K562 (cell line): Measurements from ENCODE around the gene HOXB5. TPM values are rescaled to one million over a fixed set of nuclear protein-coding genes. Genes with fewer than 3 reads are reported as not detected.

ENCODE experiments used
- FOXM1 ChIP-seq, 2 experiments: fragments of 450-650 bp in 1 of 2; sonication (generic) in 1 of 2; formaldehyde crosslinking in 1 of 2; IDR thresholded peaks; 2 replicates each; pipeline versions ENCODE4 v1.6.1 to v1.9.0; 2017 to 2022; ENCODE audit warnings: low read depth in 2 of 2, mild to moderate bottlenecking in 2 of 2, missing genetic modification reagents in 1 of 2, moderate library complexity in 1 of 2
- MAFK ChIP-seq: IDR thresholded peaks from 2 replicates; pipeline ENCODE4 v1.6.1; 2011; ENCODE audit warnings: low read length, improper control_type of control experiment
- NFYB ChIP-seq: IDR thresholded peaks from 2 replicates; pipeline ENCODE4 v1.6.1; 2011; ENCODE audit warnings: mild to moderate bottlenecking, moderate library complexity; ENCODE audit not compliant: insufficient read length; ENCODE audit errors: extremely low read depth
- POLR3A ChIP-seq: IDR thresholded peaks from 2 replicates; pipeline ENCODE4 v1.6.1; 2011; ENCODE audit warnings: borderline replicate concordance, mild to moderate bottlenecking, moderate library complexity; ENCODE audit not compliant: insufficient read length, insufficient read depth; ENCODE audit errors: extremely low read depth
- PYGO2 ChIP-seq: fragments of 450-650 bp; IDR thresholded peaks from 2 replicates; pipeline ENCODE4 v1.6.1; 2016; ENCODE audit warnings: mild to moderate bottlenecking, missing genetic modification characterization, moderate library complexity, missing compliant biosample characterization
- ZNF695 ChIP-seq: fragments of 450-650 bp; formaldehyde crosslinking; IDR thresholded peaks from 2 replicates; pipeline ENCODE4 v1.4.0; 2020; ENCODE audit warnings: mild to moderate bottlenecking, moderate library complexity
- polyA plus RNA-seq, 8 experiments: library from polyadenylated mRNA; depleted of rRNA in 4 of 8; stranded (reverse) in 5 of 8; unstranded in 3 of 8; fragments of >200 nt; fragmentation: Nextera tagmentation in 2 of 8; fragmentation: Illumina TruSeq in 1 of 8; extraction: Ambion mirVana in 2 of 8; extraction: Trizol in 1 of 8; gene quantifications; 2 replicates each; pipeline versions ENCODE4 v1.2.1 to v1.2.3, GENCODE V29; 2011 to 2014; ENCODE audit warnings: inconsistent platforms in 1 of 8, missing spikeins in 1 of 8
- total RNA-seq, 7 experiments: library from RNA; depleted of rRNA in 6 of 7; stranded (reverse); fragments of >200 nt in 6 of 7; fragmentation: Illumina TruSeq in 2 of 7; extraction: Trizol in 2 of 7; gene quantifications; 2 replicates each; pipeline versions ENCODE4 v1.2.1 to v1.2.3, GENCODE V29; 2011 to 2021; ENCODE audit warnings: low replicate concordance in 1 of 7
- TF ChIP-seq, protein P1 (sequence below): IDR thresholded peaks from 3 replicates; pipeline ENCODE4 v1.6.1; 2011; ENCODE audit warnings: borderline replicate concordance, mild to moderate bottlenecking; ENCODE audit not compliant: insufficient read length, insufficient read depth
- TF ChIP-seq, protein P2 (sequence below): conservative IDR thresholded peaks from 2 replicates; pipeline ENCODE4 v1.6.1; 2011; ENCODE audit warnings: low read depth, mild to moderate bottlenecking, low read length; ENCODE audit not compliant: control insufficient read depth
- TF ChIP-seq, protein P3 (sequence below): IDR thresholded peaks from 2 replicates; pipeline ENCODE4 v1.6.1; 2011; ENCODE audit warnings: borderline replicate concordance, low read depth, mild to moderate bottlenecking, moderate library complexity, low read length; ENCODE audit not compliant: insufficient read depth, poor library complexity, severe bottlenecking
- TF ChIP-seq, protein P4 (sequence below), 2 experiments: fragments of 450-650 bp; IDR thresholded peaks; 2 replicates each; pipeline ENCODE4 v1.6.1; 2016; ENCODE audit warnings: mild to moderate bottlenecking in 2 of 2, borderline replicate concordance in 1 of 2, low read depth in 1 of 2, moderate library complexity in 1 of 2

HOXB5 gene
- total and polyA plus RNA-seq, 9 of the 15 experiments (the other 6 are each of a cell fraction or from before 2014, with no cell fraction given): 0.24 to 2.7 (median 0.65) TPM

DNA sequence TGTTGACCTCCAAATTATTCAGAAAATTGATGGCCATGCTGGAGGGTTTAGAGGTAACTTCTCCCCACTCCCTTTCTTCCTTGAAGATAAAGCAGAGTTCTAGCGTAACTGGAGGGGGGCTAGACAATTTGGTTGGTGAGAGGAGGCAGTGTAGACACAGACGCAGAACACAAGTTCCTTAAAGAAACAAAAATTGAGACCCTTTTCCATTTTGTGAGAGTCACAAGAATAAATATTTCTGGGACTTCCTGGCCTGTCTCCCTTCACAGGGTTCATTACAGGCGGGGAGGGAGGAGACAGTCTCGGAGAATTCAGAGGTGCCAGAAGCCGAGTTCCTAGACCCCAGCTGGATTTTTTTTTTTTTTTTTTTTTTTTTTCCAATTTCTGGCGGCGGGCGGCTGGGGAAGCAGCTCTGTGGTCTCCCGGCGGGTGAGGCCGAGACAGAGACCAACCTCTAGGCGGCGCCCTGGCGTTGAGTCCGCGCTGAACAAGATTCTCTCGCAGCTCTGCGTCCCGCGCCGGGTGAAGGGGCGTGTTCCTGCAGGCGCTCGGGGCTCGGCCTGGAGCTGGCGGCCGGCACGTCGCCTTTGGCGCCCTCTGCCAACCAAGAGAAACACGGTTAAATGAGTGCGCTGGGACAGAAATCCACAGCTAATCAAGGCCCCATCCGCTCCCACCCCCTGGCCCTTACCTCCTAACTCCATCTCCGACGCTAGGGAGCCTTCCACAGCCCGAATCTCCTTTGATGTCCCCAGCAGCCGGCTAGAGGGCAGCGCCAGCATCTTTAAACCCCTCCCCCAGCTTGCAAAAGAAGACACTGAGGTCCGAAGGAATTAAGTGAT is 42.8 kb upstream of the HOXB5 start (continued):
- no peak for TF ChIP-seq ZNF695
- TF ChIP-seq, protein P1, sequence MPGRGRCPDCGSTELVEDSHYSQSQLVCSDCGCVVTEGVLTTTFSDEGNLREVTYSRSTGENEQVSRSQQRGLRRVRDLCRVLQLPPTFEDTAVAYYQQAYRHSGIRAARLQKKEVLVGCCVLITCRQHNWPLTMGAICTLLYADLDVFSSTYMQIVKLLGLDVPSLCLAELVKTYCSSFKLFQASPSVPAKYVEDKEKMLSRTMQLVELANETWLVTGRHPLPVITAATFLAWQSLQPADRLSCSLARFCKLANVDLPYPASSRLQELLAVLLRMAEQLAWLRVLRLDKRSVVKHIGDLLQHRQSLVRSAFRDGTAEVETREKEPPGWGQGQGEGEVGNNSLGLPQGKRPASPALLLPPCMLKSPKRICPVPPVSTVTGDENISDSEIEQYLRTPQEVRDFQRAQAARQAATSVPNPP: no peak
- TF ChIP-seq, protein P2, sequence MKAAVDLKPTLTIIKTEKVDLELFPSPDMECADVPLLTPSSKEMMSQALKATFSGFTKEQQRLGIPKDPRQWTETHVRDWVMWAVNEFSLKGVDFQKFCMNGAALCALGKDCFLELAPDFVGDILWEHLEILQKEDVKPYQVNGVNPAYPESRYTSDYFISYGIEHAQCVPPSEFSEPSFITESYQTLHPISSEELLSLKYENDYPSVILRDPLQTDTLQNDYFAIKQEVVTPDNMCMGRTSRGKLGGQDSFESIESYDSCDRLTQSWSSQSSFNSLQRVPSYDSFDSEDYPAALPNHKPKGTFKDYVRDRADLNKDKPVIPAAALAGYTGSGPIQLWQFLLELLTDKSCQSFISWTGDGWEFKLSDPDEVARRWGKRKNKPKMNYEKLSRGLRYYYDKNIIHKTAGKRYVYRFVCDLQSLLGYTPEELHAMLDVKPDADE: no peak
- no peak for TF ChIP-seq MAFK
- TF ChIP-seq, protein P3, sequence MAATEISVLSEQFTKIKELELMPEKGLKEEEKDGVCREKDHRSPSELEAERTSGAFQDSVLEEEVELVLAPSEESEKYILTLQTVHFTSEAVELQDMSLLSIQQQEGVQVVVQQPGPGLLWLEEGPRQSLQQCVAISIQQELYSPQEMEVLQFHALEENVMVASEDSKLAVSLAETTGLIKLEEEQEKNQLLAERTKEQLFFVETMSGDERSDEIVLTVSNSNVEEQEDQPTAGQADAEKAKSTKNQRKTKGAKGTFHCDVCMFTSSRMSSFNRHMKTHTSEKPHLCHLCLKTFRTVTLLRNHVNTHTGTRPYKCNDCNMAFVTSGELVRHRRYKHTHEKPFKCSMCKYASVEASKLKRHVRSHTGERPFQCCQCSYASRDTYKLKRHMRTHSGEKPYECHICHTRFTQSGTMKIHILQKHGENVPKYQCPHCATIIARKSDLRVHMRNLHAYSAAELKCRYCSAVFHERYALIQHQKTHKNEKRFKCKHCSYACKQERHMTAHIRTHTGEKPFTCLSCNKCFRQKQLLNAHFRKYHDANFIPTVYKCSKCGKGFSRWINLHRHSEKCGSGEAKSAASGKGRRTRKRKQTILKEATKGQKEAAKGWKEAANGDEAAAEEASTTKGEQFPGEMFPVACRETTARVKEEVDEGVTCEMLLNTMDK: peak; percentile 79
- no peak for TF ChIP-seq POLR3A
- TF ChIP-seq, protein P4, sequence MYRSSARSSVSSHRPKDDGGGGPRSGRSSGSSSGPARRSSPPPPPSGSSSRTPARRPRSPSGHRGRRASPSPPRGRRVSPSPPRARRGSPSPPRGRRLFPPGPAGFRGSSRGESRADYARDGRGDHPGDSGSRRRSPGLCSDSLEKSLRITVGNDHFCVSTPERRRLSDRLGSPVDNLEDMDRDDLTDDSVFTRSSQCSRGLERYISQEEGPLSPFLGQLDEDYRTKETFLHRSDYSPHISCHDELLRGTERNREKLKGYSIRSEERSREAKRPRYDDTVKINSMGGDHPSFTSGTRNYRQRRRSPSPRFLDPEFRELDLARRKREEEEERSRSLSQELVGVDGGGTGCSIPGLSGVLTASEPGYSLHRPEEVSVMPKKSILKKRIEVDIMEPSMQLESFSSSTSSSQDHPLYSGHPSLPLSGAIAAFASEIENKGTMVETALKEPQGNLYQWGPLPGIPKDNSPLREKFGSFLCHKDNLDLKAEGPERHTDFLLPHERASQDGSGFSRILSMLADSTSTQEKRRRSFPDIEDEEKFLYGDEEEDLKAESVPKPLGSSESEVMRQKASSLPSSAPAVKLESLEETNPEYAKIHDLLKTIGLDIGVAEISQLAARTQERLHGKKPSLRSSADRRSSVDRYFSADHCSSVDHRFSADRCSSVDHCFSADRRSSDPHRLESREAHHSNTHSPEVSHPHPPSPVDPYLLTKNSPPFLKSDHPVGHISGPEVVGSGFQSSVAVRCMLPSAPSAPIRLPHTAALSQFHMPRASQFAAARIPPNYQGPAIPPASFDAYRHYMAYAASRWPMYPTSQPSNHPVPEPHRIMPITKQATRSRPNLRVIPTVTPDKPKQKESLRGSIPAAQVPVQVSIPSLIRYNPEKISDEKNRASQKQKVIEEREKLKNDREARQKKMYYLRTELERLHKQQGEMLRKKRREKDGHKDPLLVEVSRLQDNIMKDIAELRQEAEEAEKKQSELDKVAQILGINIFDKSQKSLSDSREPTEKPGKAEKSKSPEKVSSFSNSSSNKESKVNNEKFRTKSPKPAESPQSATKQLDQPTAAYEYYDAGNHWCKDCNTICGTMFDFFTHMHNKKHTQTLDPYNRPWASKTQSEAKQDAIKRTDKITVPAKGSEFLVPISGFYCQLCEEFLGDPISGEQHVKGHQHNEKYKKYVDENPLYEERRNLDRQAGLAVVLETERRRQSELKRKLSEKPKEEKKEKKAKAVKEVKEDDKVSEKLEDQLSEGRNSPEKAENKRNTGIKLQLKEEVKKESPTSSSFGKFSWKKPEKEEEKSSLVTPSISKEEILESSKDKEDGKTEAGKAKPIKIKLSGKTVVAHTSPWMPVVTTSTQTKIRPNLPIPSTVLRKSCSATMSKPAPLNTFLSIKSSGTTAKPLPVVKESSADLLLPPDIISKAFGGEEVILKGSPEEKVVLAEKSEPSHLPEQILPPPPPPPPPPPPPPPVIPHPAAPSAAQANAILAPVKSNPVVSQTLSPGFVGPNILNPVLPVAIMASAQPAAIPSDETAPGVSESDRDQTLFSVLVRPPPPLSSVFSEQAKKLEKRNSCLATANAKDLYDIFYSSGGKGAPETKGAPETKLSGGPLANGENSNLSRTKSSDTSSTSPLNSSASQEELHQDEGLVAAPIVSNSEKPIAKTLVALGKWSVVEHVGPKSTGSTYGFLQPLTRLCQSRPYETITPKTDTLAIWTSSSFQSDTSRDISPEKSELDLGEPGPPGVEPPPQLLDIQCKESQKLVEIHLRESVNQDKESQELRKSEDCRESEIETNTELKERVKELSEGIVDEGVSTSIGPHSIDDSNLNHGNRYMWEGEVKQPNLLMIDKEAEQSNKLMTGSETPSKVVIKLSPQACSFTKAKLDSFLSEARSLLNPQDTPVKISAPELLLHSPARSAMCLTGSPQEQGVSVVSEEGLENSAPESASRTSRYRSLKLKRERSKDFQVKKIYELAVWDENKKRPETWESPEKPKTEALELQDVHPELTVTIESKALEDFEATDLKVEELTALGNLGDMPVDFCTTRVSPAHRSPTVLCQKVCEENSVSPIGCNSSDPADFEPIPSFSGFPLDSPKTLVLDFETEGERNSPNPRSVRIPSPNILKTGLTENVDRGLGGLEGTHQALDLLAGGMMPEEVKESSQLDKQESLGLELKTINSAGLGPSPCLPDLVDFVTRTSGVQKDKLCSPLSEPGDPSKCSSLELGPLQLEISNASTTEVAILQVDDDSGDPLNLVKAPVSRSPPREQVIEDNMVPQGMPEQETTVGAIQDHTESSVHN (IDR thresholded peaks at IDR 0.05; ENCODE audit: borderline replicate concordance in 1 of 2, low read depth in 1 of 2): no peak
- TF ChIP-seq FOXM1 (IDR thresholded peaks at IDR 0.05; ENCODE audit: low read depth): no peak
- no peak for TF ChIP-seq FOXM1 (CRISPR knock-in tag; IDR thresholded peaks at IDR 0.05; ENCODE audit: low read depth)
- no peak for TF ChIP-seq NFYB
- no peak for TF ChIP-seq PYGO2 (tag)
